HFFc6 (cell line): Measurements from ENCODE around the gene FOXC1. TPM values are rescaled to one million over a fixed set of nuclear protein-coding genes. Genes with fewer than 3 reads are reported as not detected.

ENCODE experiments used
- DNase-seq: peaks from one replicate; pipeline ENCODE4 v3.0.0-alpha.2; 2018
- H3K27ac Mint-ChIP-seq: 2 replicates; pipeline ENCODE4 v1.8.0; 2020; ENCODE audit warnings: mild to moderate bottlenecking, mixed read lengths
- H3K27me3 Mint-ChIP-seq: 2 replicates; pipeline ENCODE4 v1.8.0; 2021; ENCODE audit warnings: mild to moderate bottlenecking, moderate library complexity, mixed read lengths; ENCODE audit not compliant: insufficient read depth
- H3K36me3 Mint-ChIP-seq: 2 replicates; pipeline ENCODE4 v1.8.0; 2021; ENCODE audit warnings: low read depth, mixed read lengths
- H3K4me1 Mint-ChIP-seq: 2 replicates; pipeline ENCODE4 v1.8.0; 2020; ENCODE audit warnings: low read depth, mixed read lengths
- H3K4me3 Mint-ChIP-seq: 2 replicates; pipeline ENCODE4 v1.8.0; 2020; ENCODE audit warnings: mild to moderate bottlenecking, moderate library complexity, mixed read lengths
- H3K9me3 Mint-ChIP-seq: 2 replicates; pipeline ENCODE4 v1.8.0; 2020; ENCODE audit warnings: mild to moderate bottlenecking, mixed read lengths
- CTCF ChIP-seq: fragments of 200-600 bp; sonication (generic); IDR thresholded peaks from 2 replicates; pipeline ENCODE4 v1.5.0; 2021; ENCODE audit warnings: antibody characterized with exemption, mild to moderate bottlenecking
- total RNA-seq, 6 experiments: library from RNA; stranded (reverse); fragmentation: NEBNext Ultra II Directional; extraction: Animal tissue kit (Norgen Biotek cat#: 25700); gene quantifications; 2 replicates in 1 of 6; 3 replicates in 5 of 6; pipeline ENCODE4 v1.2.3, GENCODE V29; 2021

The FOXC1 gene
- total RNA-seq, 6 experiments from 2014 or later: 15.8 to 18.0 (median 16.9) TPM

DNA sequence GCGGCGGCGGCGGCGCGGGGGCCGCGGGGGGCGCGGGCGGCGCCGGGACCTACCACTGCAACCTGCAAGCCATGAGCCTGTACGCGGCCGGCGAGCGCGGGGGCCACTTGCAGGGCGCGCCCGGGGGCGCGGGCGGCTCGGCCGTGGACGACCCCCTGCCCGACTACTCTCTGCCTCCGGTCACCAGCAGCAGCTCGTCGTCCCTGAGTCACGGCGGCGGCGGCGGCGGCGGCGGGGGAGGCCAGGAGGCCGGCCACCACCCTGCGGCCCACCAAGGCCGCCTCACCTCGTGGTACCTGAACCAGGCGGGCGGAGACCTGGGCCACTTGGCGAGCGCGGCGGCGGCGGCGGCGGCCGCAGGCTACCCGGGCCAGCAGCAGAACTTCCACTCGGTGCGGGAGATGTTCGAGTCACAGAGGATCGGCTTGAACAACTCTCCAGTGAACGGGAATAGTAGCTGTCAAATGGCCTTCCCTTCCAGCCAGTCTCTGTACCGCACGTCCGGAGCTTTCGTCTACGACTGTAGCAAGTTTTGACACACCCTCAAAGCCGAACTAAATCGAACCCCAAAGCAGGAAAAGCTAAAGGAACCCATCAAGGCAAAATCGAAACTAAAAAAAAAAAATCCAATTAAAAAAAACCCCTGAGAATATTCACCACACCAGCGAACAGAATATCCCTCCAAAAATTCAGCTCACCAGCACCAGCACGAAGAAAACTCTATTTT lies 2.0 kb downstream of the FOXC1 start:
- no peak for DNase-seq
- no peaks in the 10 kb centered on the region for H3K9me3 Mint-ChIP-seq
- H3K4me1 Mint-ChIP-seq: peaks cover 40% of the 10 kb centered on the region
- no peak for TF ChIP-seq CTCF
- H3K36me3 Mint-ChIP-seq: peaks cover 37% of the 10 kb centered on the region
- peak overlapping the region; percentile 98 for H3K4me3 Mint-ChIP-seq
- peaks cover 22% of the 10 kb centered on the region for H3K27me3 Mint-ChIP-seq
- H3K27ac Mint-ChIP-seq: peak overlapping the region; percentile 92

DNA sequence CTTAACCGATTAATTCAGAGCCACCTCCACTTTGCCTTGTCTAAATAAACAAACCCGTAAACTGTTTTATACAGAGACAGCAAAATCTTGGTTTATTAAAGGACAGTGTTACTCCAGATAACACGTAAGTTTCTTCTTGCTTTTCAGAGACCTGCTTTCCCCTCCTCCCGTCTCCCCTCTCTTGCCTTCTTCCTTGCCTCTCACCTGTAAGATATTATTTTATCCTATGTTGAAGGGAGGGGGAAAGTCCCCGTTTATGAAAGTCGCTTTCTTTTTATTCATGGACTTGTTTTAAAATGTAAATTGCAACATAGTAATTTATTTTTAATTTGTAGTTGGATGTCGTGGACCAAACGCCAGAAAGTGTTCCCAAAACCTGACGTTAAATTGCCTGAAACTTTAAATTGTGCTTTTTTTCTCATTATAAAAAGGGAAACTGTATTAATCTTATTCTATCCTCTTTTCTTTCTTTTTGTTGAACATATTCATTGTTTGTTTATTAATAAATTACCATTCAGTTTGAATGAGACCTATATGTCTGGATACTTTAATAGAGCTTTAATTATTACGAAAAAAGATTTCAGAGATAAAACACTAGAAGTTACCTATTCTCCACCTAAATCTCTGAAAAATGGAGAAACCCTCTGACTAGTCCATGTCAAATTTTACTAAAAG lies 2.7 kb downstream of the FOXC1 start:
- TF ChIP-seq CTCF: no peak
- H3K9me3 Mint-ChIP-seq: no peaks in the 10 kb centered on the region
- no peak for DNase-seq
- peaks cover 15% of the 10 kb centered on the region for H3K27me3 Mint-ChIP-seq
- peak overlapping the region; percentile 98 for H3K4me3 Mint-ChIP-seq
- peaks cover 31% of the 10 kb centered on the region for H3K36me3 Mint-ChIP-seq
- H3K27ac Mint-ChIP-seq: peak overlapping the region; percentile 92
- peaks cover 33% of the 10 kb centered on the region for H3K4me1 Mint-ChIP-seq

GRCh38 chr6:1612974-1613306 lies 3.2 kb downstream of the FOXC1 start:
- Mint-ChIP-seq H3K27me3 (peaks cover 10% of the 10 kb centered on the region), H3K36me3 (peaks cover 28% of the 10 kb centered on the region), H3K4me1 (peaks cover 28% of the 10 kb centered on the region), H3K4me3 (peak overlapping the region; percentile 98), H3K9me3 (no peaks in the 10 kb centered on the region), H3K27ac (peak overlapping the region; percentile 92)
- TF ChIP-seq CTCF: no peak
- peak; percentile 87 for DNase-seq

DNA sequence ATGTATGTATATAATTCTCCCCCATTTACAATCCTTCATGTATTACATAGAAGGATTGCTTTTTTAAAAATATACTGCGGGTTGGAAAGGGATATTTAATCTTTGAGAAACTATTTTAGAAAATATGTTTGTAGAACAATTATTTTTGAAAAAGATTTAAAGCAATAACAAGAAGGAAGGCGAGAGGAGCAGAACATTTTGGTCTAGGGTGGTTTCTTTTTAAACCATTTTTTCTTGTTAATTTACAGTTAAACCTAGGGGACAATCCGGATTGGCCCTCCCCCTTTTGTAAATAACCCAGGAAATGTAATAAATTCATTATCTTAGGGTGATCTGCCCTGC lies 3.6 kb downstream of the FOXC1 start:
- H3K4me1 Mint-ChIP-seq: peaks cover 24% of the 10 kb centered on the region
- peak overlapping the region; percentile 92 for H3K27ac Mint-ChIP-seq
- H3K27me3 Mint-ChIP-seq: peaks cover 6% of the 10 kb centered on the region
- no peak for TF ChIP-seq CTCF
- no peaks in the 10 kb centered on the region for H3K9me3 Mint-ChIP-seq
- DNase-seq: no peak
- peaks cover 25% of the 10 kb centered on the region for H3K36me3 Mint-ChIP-seq
- H3K4me3 Mint-ChIP-seq: peak overlapping the region; percentile 98

DNA sequence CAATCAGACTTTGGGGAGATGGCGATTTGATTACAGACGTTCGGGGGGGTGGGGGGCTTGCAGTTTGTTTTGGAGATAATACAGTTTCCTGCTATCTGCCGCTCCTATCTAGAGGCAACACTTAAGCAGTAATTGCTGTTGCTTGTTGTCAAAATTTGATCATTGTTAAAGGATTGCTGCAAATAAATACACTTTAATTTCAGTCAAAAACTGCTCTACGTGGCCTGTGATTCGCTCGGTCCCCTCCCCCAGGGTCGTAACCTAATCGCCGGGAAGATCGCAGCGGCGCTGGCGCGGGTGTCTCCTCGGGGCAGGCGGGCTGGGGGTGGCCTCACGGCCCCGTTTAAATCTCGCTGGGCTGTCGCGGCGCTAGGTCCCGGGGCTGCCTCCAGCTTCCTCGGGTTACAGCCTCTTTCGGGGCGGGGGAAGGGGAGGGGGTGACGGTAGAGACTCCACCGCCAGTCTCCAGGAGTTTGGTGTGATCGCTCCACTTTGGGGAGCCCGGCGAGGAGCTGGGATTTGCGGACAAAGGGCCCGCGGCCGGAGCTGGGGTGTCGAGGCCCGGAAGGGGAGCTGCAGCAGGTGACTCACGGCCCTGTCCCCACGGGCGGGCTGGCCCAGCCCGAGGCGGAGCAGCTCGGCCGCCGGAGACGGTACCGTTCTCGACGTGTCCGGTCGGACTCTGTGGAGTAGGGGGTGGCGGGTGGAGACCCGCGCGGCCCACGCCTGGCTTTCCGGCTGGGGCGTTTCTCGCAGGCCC lies 4.2 kb downstream of the FOXC1 start:
- Mint-ChIP-seq H3K27me3 (peaks cover 2% of the 10 kb centered on the region; the same call in 1 of the 2 replicates), H3K36me3 (peaks cover 21% of the 10 kb centered on the region), H3K27ac (peak overlapping the region; percentile 92), H3K4me1 (peaks cover 19% of the 10 kb centered on the region), H3K4me3 (peak overlapping the region; percentile 98), H3K9me3 (no peaks in the 10 kb centered on the region)
- DNase-seq: no peak
- TF ChIP-seq CTCF: no peak
